HG03342 (cell line): ENCODE data around the gene PTGER3.
A peak's percentile ranks its signal among the peaks of the same experiment; 100 is the strongest.

ENCODE experiments used
- ATAC-seq: cut with Tn5 transposase; IDR thresholded peaks from one replicate; pipeline ENCODE4 v1.9.1; 2021; ENCODE audit warnings: mild to moderate bottlenecking, moderate library complexity; ENCODE audit not compliant: unreplicated experiment

PTGER3 gene

DNA sequence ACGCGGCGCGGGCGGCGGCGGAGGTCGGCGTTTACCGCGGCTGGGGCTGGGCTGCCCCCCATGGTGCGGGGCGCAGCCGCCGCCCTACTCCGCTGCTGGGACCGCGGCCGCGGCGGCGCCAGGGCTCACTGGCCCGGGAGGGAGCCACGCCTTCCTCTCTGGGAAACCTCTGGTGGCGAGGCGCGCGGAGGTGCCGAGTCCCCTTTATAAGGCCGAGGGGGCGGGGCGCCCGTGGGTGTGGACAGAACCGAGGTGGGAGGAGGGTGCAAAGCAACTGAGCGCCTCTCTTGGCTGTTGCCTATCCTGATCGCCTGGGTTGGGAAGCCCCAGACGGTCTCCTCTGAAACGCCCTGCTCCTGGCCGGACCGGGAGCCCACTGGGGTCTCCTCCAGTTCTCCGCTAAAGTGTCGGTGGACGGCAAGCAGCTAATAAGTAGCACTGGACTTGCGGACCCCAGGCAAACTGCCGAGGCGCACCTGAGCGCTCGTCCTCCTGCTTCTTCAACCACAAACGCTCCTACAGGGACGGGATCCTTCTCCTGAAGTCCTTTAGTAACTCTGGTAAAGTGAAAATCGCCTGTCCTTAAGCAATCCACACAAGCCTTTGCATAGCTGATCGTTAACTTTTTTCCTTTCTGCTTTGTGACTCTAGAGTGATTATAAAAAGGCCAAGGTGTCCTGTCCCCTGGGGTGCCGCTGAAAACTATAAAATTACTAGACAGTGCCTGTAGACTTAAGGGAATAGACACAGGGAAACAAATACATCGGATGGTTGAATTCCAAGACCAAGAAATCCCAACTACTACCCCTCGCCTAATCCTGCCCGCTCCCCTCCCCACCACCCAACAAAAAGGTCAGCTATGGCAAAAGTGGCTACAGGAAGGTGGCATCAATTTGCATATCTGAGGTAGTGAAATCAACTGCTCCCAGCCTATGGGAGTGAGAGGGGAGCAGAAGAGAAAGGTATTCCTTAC lies at the start of gene PTGER3:
Gene PTGER3 (minus strand): TSS at position 182 of the 973 bp plus-strand sequence. CDS start 239 bp downstream, outside the sequence.
- ATAC-seq = no peak

GRCh38 chr1:71094913-71095312 lies 47.3 kb upstream of the PTGER3 start:
- no peak for ATAC-seq

DNA sequence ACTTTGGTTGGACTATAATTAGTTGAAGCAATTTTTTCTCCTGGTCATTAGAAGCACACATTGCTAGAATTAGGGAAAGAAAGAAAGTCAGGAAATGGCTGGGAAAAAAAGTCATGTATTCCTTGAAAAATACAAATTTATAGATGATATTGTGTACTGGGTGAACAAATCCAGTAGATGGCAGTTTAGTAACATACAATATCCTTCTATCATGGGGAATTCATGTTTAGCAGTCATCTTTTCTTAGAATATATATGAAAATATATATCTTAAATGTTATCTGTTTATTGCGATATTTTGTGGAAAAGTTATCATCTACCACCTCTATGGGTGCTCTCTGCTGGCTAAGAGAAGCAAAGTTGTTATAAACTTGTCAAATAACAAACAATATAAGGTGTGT lies 46.3 kb upstream of the PTGER3 start:
- ATAC-seq = no peak

DNA sequence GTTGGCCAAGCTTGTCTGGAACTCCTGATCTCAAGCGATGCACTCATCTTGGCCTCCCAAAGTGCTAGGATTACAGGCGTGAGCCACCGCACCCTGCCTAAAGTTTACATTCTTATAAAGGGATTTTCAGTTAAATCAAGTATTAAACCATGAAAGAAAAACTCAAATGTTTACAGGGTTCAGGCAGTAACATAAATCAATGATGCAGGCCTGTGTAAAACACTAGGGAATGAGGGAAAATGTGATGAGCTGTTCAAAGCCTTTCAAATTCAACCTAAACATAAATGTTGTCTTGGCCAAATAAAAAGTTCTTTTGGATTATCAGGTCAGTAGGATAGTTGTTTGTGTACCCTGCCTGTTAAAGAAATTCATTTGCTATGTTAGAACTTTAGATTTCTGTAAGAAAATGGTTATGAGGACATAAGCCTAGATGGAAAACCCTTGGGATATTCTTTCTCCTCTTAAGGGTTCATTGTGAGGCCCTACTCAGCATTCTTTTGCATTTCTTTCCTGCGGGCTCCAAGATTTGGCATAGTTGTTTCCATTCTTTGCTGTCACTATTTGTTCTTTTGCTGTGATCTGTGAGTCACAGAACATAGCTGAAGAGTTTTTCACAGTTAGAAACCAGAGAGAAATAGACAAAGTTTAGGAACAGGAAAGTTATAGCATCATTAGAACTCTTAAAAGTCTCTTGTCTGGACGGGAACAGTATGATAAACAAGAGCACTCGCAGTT lies 42.1 kb upstream of the PTGER3 start:
- ATAC-seq = no peak

DNA sequence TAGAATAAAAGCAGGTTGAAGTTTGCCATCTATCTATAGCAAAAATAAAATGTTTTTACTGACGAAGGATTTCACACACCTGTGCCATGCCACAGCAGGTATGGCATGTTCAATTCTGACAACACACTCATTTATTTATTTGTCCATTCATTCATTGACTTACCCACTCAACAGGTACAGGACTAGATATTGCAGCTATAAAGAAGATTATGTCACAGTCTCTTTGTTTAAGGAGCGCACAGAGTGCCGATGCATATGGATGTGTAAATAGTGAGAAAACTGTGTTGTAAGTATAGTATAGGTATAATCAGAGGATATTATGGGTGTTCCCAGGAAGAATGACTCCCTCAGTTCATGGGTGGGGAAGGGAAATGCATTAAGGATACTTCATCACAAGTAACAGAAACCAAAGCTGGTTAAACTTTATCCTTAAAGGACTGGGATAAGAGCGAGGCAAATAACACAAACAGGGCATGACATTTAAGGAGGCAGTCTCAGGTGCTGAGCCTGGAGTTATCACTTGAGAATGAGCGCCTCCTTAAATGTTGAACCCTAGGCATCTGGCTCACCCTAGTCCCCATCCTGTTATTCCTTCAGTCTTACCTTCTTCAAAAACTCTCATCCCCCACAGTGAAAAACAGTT lies 41.1 kb upstream of the PTGER3 start:
- no peak for ATAC-seq

DNA sequence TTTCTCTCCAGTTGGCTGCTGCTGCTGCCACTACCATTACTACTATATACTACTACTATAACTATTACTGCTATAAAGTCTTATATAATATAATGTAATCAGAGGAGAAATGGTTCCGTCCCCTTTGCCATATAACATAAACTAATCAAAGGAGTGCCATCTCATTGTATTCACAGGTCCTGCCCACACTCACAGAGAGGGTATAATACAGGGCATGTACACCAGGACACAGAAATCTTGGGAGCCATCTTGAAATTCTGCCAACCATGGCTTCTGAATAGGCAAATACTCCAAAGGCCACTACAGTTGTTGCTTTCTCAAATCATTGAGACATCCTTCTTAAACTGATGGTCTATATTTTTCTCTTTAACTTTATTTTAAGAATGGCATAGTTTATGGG lies 40.1 kb upstream of the PTGER3 start:
- no peak for ATAC-seq

GRCh38 chr1:71087060-71087459 lies 39.4 kb upstream of the PTGER3 start:
- ATAC-seq = no peak

- ATAC-seq = no peak
Measured at GRCh38 chr1:71086331-71086730, 38.7 kb upstream of the PTGER3 start.

DNA sequence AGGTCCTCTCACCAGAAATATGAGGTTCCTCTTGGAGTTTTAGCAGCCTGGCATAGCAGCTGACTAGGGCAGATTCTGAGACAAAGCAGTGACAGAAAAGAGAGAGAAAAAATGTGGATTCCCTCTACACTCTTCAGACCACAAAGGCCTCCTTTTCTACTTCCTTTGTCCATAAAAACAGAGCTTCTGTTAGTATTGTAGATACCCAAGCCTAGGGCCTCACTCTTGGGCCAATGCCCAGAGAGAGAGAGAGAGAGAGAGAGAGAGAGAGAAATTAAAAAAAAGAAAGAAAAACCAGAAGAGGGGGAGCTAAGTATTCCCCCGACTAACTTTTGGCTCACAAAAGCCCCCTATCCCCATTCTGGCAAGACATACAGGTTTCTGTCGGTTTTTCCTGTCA lies 35.7 kb upstream of the PTGER3 start:
- ATAC-seq = no peak

- no peak for ATAC-seq
Measured at GRCh38 chr1:71081697-71082080, 34.1 kb upstream of the PTGER3 start.

- peak; percentile 100 for ATAC-seq
Measured at GRCh38 chr1:71080739-71081696, 33.4 kb upstream of the PTGER3 start, which contains the start of gene ZRANB2. ZRANB2 (minus strand) TSS chr1:71081035; CDS start chr1:71080995, 40 bp downstream.

- peak; percentile 5 for ATAC-seq
Measured at GRCh38 chr1:71080230-71080738, 32.7 kb upstream of the PTGER3 start.

GRCh38 chr1:71074681-71075080 lies 27.1 kb upstream of the PTGER3 start:
- ATAC-seq = no peak

- no peak for ATAC-seq
Measured at GRCh38 chr1:71072273-71072672, 24.7 kb upstream of the PTGER3 start.

GRCh38 chr1:71071720-71072119 lies 24.1 kb upstream of the PTGER3 start:
- ATAC-seq = no peak

DNA sequence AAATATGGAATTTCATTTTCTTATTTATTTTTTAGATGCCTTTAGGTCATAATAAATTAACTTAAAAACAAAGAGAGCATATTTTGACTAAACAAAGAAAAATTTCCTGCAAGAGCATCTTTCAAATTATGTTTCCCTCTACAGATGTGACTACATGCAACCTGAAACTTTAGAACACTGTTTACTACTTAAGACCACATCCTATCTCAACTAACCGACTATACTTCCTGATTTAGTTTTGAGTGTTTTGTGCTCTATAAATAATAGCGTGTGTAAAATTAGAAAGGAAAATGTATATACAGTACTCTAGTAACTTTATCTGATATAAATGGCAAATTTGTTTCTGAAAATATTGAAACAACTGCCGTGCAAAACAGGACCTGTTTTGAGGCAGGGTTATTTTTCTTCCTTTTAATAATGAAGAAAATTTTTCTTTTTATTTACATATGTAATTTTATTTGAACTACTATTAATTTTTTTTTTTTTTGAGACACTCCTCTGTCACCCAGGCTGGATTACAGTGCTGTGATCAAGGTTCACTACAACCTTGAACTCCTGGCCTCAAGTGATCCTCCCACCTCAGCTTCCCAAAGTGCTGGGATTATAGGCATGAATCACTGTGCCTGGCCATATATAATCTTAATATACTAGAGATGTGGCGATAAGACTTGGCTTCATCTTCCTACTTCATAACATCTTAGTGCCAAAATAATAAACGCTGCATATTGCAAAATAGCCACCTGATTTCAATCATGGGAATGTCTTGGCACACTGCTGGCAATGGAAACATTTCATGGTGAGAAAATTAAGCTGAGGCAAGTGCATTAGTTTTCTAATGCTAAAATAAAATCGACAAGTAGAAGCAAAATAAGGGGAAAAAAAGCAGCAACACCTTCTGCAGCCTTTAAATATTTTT lies 21.0 kb upstream of the PTGER3 start:
- peak; percentile 63 for ATAC-seq

- ATAC-seq = no peak
Measured at GRCh38 chr1:71054791-71055190, 7.2 kb upstream of the PTGER3 start.

GRCh38 chr1:71054281-71054731 lies 6.7 kb upstream of the PTGER3 start:
- ATAC-seq = no peak

DNA sequence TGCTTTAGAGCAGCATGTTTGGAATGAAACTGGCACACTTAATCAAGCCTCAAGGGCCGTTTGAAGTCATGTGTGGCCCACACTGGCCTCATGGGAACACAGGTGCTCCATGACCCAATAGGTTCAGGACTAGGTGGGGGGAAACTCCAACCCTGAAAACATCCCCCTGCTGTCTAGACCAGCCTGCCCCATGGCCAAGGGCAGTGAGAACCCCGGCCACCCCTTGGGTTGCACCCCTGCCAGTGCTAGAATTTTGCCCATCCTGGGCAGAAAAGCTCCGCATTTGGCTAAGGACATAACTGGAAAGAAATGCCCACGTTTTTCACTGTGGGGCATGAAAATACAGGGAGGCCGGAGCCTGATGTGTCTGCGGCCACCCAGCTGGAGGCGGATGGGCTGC lies 6.1 kb upstream of the PTGER3 start:
- no peak for ATAC-seq
